ENCODE results near the gene POLR2E. TPM values are rescaled to one million over a fixed set of nuclear protein-coding genes. Genes with fewer than 3 reads are reported as not detected.

Gene POLR2E
- 55.0 and 196 TPM in 2 replicates for total RNA-seq

GRCh38 chr19:1094978-1095701, at the start of gene POLR2E:
Gene POLR2E (minus strand): TSS chr19:1095375. CDS start chr19:1095315, 60 bp downstream.

GRCh38 chr19:1103708-1104310, 8.6 kb upstream of the POLR2E start, which contains the start of gene GPX4:
Gene GPX4 (plus strand): TSS chr19:1103994. CDS start chr19:1104044, 50 bp downstream.

GRCh38 chr19:1066748-1067340, 28.3 kb downstream of the POLR2E start, which contains the start of gene ARHGAP45:
Gene ARHGAP45 (plus strand): TSS chr19:1067167. CDS start chr19:1067406, 239 bp downstream.

GRCh38 chr19:1039646-1040475, 55.3 kb downstream of the POLR2E start, which contains the start of gene ABCA7:
Gene ABCA7 (plus strand): TSS chr19:1040107. CDS start chr19:1041362, 1,255 bp downstream.

Other genes with a start within 250 kb of the POLR2E start
- not detected in 2 replicates for gene ELANE, start 243.1 kb downstream of the POLR2E start, total RNA-seq
- 1.3 and 1.6 TPM in 2 replicates for gene CFD, start 235.7 kb downstream of the POLR2E start, total RNA-seq
- 25.5 and 32.2 TPM in 2 replicates for gene MED16, start 202.2 kb downstream of the POLR2E start, total RNA-seq
- not detected in 2 replicates for gene RNU6-9, start 201.9 kb downstream of the POLR2E start, total RNA-seq
- 35.3 and 49.0 TPM in 2 replicates for gene R3HDM4, start 182.2 kb downstream of the POLR2E start, total RNA-seq
- not detected in 2 replicates for gene KISS1R, start 178.0 kb downstream of the POLR2E start, total RNA-seq
- gene ARID3A, start 169.3 kb downstream of the POLR2E start, total RNA-seq = 177 and 216 TPM in 2 replicates
- 60.1 TPM in 2 replicates for gene WDR18, start 111.0 kb downstream of the POLR2E start, total RNA-seq
- under 0.01 and 0.79 TPM in 2 replicates for gene GRIN3B, start 95.0 kb downstream of the POLR2E start, total RNA-seq
- 79.3 and 114 TPM in 2 replicates for gene TMEM259, start 74.3 kb downstream of the POLR2E start, total RNA-seq
- gene RNU6-2, start 73.9 kb downstream of the POLR2E start, total RNA-seq = not detected in 2 replicates
- 33.0 and 118 TPM in 2 replicates for gene CNN2, start 68.8 kb downstream of the POLR2E start, total RNA-seq
- 13.0 and 14.0 TPM in 2 replicates for gene ABCA7, start 55.3 kb downstream of the POLR2E start, total RNA-seq
- gene ARHGAP45, start 28.2 kb downstream of the POLR2E start, total RNA-seq = 1.2 and 8.4 TPM in 2 replicates
- gene GPX4, start 8.6 kb upstream of the POLR2E start, total RNA-seq = 203 and 236 TPM in 2 replicates
- gene SBNO2, start 78.9 kb upstream of the POLR2E start, total RNA-seq = 42.0 and 42.2 TPM in 2 replicates
- 61.2 and 76.1 TPM in 2 replicates for gene STK11, start 110.4 kb upstream of the POLR2E start, total RNA-seq
- 1.6 and 3.5 TPM in 2 replicates for gene CBARP, start 142.6 kb upstream of the POLR2E start, total RNA-seq
- gene ATP5F1D, start 146.4 kb upstream of the POLR2E start, total RNA-seq = 22.0 and 23.4 TPM in 2 replicates
- gene MIDN, start 153.2 kb upstream of the POLR2E start, total RNA-seq = 22.0 and 27.9 TPM in 2 replicates
- 223 and 337 TPM in 2 replicates for gene CIRBP, start 174.0 kb upstream of the POLR2E start, total RNA-seq
- gene FAM174C, start 180.2 kb upstream of the POLR2E start, total RNA-seq = 22.0 and 46.3 TPM in 2 replicates
- gene EFNA2, start 190.5 kb upstream of the POLR2E start, total RNA-seq = 0.39 TPM in 1 of 2 replicates, not detected in the other